ENCODE measurements around the gene CEP83. TPM values are rescaled to one million over a fixed set of nuclear protein-coding genes. Genes with fewer than 3 reads are reported as not detected.

Gene CEP83
- total RNA-seq, 1 experiment from 2014 or later: 19.2 TPM

- no peak for TF ChIP-seq REST (IDR thresholded peaks at IDR 0.05; ENCODE audit: low read depth)
Observed at GRCh38 chr12:94427501-94428381, 31.9 kb downstream of the CEP83 start (continued).

- intact Hi-C loops (cut with micrococcal nuclease): no loop called here
- Histone ChIP-seq H3K27ac (ENCODE audit: low read depth, low read length) (no peak overlapping the region), H3K4me3 (replicated peaks in 1 of 2; ENCODE audit: low read depth in 1 of 2, low read length in 2 of 2) (no peak overlapping the region), H3K36me3 (ENCODE audit: control insufficient read depth in 1 of 2, insufficient read depth in 2 of 2, low read length in 2 of 2) (peaks cover 0 to 6% of the 10 kb centered on the region in 2 experiments; a peak in 2 of 4 replicates), H2AFZ (ENCODE audit: low read depth, low read length, poor library complexity, severe bottlenecking) (no peak overlapping the region), H3K79me2 (ENCODE audit: insufficient read depth, low read length) (peaks cover 73% of the 10 kb centered on the region), H3K4me2 (ENCODE audit: low read length) (no peak overlapping the region), H4K20me1 (ENCODE audit: insufficient read depth) (no peaks in the 10 kb centered on the region), H3K4me1 (ENCODE audit: control insufficient read depth in 1 of 2, insufficient read depth in 2 of 2, low read length in 2 of 2) (no peaks in the 10 kb centered on the region), H3K27me3 (ENCODE audit: insufficient read depth, low read length) (no peaks in the 10 kb centered on the region), H3K9me3 (ENCODE audit: control insufficient read depth in 1 of 2, insufficient read depth in 1 of 2, low read depth in 1 of 2, low read length in 2 of 2) (peaks cover 1 to 18% of the 10 kb centered on the region in 2 experiments; a peak in 2 of 4 replicates), H3K9ac (ENCODE audit: low read length) (no peak overlapping the region), H3K9me2 (ENCODE audit: insufficient read depth) (no peaks in the 10 kb centered on the region)
- ChIA-PET RAD21 (ENCODE audit: low non-redundant PET in 1 of 2, low total read pairs in 2 of 2, uncharacterized antibody in 2 of 2, unreplicated experiment in 2 of 2) (no interaction called here), CTCF (no interaction called here), POLR2A (interaction anchor here (0.7 kb wide), 1 partner anchor 142 kb away, joined by 3 read pairs; no protein-coding TSS in a partner anchor)
- ATAC-seq (no peak), DNase-seq (ENCODE audit: low read depth, low spot score) (no peak)
- BruUV-seq (replicated peaks): no TSS peak
- TF ChIP-seq JUND (IDR thresholded peaks at IDR 0.05) (no peak), FOSL1 (IDR thresholded peaks at IDR 0.05; ENCODE audit: low read depth) (no peak), REST (IDR thresholded peaks at IDR 0.05; ENCODE audit: low read depth) (no peak), MAX (IDR thresholded peaks at IDR 0.05) (no peak), EZH2phosphoT487 (IDR thresholded peaks at IDR 0.05; ENCODE audit: borderline replicate concordance) (no peak), TCF7L2 (IDR thresholded peaks at IDR 0.05; ENCODE audit: borderline replicate concordance, extremely low read depth, insufficient read depth, insufficient read length) (no peak), ELF1 (IDR thresholded peaks at IDR 0.05; ENCODE audit: borderline replicate concordance, low read depth) (no peak), RAD21 (IDR thresholded peaks at IDR 0.05; ENCODE audit: low read depth) (no peak), YY1 (IDR thresholded peaks at IDR 0.05; ENCODE audit: extremely low read depth, insufficient replicate concordance, low read depth, low read length) (no peak), EGR1 (IDR thresholded peaks at IDR 0.05; ENCODE audit: low read depth) (no peak)
Observed at GRCh38 chr12:94426049-94426448, 33.6 kb downstream of the CEP83 start.

Data from HCT116 (cell line).